HG03175 (cell line): ENCODE data around the gene DNAJA3.
A peak's percentile ranks its signal among the peaks of the same experiment; 100 is the strongest.

ENCODE experiments used
- ATAC-seq: cut with Tn5 transposase; IDR thresholded peaks from one replicate; pipeline ENCODE4 v1.9.1; 2021; ENCODE audit warnings: mild to moderate bottlenecking, moderate library complexity; ENCODE audit not compliant: unreplicated experiment

The DNAJA3 gene

DNA sequence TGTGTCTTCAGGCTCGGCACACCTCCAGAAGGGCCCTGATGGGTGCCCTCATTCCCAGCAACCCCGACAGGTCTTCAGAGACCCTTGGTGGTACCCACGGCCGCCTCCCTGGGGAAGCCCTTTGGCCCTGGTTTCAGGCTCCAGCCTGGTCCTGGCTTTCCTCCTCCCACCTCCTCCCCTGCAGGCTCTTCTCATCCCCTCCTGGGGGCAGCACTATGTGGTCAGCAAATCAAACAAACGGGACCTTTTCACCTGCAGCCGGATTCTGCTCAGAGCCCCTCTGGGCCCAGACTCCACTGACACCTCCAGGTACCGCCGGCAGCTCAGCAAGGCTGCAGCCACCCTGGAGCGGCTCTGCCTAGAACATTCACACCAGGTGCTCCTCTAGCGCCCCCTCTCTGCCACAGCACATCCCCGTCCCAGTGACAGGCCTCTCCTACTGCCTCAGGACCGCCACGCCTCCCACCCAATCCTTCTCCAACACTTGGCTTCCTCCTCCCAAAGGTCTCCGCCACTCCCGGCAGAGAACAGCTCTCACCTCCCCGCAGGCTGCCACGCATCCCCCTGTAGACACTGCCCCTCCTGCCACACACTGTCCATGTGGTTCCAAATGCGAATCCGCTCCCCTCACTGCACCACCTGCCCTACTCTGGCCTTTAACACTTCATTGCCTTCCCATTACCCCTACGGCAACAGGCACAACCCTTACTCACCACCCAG lies 21.3 kb upstream of the DNAJA3 start:
- no peak for ATAC-seq

DNA sequence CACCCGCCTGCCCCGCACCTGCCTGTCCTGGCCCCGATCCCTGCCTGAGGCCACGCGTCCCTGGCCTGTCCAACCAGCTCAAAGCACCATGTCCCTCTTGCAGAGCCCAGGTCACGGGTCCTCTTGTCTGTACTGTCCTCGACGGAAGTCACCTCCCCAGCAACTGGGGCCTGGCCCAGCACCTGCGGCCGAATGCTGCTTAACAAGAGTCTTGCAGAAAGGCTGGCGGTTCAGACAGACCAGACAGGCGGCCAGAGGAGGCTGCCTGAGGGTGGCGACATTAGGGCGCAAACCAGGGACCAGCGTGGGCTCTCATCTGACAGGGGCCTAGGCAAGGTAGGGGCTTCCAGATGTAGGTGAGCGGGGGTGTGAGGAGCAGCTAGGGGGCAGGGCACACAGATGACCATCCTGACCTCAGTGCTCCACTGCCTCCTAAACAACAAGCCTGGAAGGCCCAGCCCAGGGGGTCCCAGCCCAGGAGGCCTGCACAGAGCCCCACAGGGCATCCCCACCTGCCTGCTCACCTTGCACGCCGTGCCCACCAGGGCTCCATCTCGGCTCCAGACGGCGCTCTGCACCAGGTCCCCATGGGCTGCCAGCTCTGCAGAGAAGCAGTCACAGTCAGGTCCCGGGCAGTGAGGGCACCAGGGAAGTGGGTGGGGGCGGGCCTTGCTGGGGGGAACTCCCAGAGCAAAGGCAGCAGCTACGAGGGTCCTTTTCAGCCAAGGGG lies 20.5 kb upstream of the DNAJA3 start:
- no peak for ATAC-seq

DNA sequence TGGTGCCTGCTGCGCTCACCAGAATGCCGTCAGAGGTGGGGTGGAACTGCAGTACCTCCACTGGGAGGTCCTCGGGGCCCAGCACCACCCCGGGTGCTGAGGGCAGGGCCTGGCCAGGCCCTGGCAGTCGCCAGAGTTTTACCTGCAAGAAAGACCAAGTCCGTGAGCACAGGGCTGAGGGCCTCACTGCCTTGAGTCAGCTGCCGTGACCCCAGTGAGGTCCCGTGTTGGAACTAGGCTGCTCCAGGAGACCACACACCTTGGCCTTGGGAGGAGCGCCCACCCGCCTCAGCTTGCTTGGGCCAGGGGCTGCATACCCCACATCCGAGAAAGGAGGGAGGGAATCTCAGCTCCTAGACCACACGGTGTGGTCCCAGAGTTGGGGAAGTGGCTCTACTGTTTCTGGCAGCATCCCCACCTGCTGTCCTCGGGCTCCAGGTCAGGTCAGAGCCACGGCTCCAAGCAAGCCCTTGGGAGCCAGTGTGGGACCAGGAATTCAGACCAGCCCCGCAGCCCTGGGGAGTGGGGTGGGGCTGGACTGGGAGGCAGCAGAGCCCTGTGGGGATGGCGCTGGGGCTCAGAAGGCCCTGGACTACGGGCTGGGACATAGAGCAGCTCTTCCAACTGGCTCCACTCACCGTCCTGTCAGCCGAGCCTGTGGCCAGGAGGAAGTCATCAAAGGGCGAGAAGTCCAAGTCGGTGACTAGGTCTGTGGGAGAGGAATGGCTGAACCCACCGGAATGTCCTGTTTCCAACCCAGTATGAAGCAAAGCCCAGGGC lies 17.9 kb upstream of the DNAJA3 start:
- no peak for ATAC-seq

DNA sequence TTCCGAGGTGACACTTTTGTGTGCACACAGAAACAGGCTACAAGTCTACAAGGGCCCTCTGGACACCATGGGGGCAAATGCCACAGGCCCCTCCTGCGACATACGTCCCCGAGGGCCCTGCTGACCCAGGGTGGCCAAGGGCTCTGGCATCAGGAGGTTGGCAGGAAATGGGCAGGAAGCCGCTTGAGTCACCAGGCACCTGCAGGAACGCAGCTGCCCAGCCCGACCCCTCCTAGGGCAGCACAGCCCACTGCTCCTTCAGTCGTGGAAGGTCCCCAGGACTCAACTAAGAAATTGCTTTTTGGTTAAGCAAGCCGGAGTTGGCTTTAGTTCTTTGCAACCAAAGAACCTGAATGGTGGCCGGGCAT lies 17.4 kb upstream of the DNAJA3 start:
- ATAC-seq = no peak

- ATAC-seq = no peak
Measured at GRCh38 chr16:4409081-4409932, 16.4 kb upstream of the DNAJA3 start.

- ATAC-seq = no peak
Measured at GRCh38 chr16:4410335-4411075, 15.2 kb upstream of the DNAJA3 start.

DNA sequence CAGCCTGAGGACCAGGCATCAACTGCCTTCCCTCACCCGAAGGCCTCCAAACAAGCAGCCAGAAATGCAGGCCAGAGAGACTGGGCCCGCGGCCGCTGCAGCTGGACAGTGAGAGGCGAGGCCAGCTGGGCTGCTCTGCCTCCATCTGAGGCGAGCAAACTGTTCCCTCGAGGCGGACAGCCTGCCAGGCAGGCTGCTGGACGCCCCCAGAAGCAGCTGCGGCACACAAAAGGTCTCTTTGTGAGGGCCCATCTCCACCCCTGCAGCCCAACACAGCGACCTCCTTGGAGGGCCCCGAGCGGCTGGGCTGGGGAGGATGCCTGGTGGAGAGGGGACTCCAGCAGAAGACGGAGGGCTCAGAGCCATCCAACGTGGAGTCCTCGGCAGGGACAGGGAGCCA lies 14.0 kb upstream of the DNAJA3 start:
- ATAC-seq = no peak

- ATAC-seq = no peak
Measured at GRCh38 chr16:4412159-4412558, 13.5 kb upstream of the DNAJA3 start.

GRCh38 chr16:4412854-4413253 lies 12.8 kb upstream of the DNAJA3 start:
- ATAC-seq = no peak

- ATAC-seq = peak; percentile 57
Measured at GRCh38 chr16:4414187-4414917, 11.3 kb upstream of the DNAJA3 start.

DNA sequence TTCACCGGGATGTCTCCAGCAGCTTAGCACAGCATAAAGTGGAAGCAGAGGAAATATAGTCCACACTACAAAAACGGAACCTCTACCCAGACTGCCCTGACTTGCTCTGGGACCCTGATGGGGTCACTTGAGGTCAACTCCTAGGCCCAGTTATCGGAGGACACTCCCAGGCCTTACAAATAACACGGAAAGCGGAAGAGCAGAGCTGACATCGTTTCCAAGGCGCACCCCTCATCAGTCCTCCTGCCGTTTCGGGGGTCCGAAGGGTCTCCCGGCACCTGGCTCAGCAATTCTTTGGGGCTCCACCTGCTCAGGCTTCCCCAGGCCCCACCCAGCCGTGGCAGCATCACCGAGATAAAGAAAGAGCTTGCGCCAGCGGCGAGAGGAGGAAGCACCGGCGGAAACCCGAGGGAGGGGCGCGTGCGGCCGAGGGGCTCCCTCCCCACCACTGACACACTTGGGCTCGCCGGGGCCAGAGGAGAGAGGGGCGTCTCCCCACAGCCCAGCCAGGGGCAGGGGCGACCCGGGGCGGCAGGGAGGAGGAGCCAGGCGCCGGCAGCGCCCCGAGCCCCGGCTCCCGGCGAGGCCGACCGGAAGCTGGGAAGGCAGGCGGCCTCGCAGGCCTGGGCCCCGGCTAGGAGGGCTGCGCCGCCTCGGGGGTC lies 10.0 kb upstream of the DNAJA3 start:
- no peak for ATAC-seq

- peak; percentile 65 for ATAC-seq
Measured at GRCh38 chr16:4416200-4417032, 9.3 kb upstream of the DNAJA3 start, which contains the start of gene CORO7. TSS of gene CORO7 (minus strand) at chr16:4416596. CDS start at chr16:4416518, 78 bp downstream.

DNA sequence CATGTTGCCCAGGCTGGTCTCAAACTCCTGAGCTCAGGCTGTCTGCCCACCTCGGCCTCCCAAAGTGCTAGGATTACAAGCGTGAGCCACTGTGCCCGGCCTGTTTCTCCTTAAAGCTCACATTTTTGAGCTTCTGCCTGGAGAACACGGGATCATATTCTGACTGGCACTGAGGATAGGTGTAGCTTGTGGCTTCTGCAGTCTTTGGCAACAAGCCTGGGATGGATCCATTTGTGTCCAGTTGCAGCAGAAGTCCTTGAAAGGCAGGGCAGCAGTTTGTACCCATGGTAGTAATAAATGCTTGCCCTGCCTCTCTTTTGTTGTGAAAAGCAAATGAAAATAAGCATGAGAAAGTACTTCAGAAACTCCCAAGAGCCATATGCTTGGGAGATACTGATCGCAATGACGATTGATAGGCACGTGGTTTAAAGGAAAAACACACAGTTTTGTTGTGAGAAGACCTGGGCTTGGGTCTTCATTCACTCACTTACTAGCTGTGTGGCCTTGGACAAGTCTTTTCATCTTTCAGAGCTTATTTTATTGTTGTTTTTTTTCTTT lies 6.2 kb upstream of the DNAJA3 start:
- no peak for ATAC-seq

- ATAC-seq = no peak
Measured at GRCh38 chr16:4420505-4421105, 5.1 kb upstream of the DNAJA3 start.

- peak; percentile 30 for ATAC-seq
Measured at GRCh38 chr16:4426021-4426684, 485 bp downstream of the DNAJA3 start.

- no peak for ATAC-seq
Measured at GRCh38 chr16:4426722-4427372, 1.2 kb downstream of the DNAJA3 start.
